GM12875 (cell line): ENCODE data around the gene CHCHD3.

Experiments used
- H3K4me3 ChIP-seq: one replicate; pipeline ENCODE4 v1.5.1; 2011; ENCODE audit warnings: low read depth, low read length, control low read depth
- TF ChIP-seq, protein P1 (sequence below): IDR thresholded peaks from 2 replicates; pipeline ENCODE4 v1.5.1; 2011; ENCODE audit warnings: low read depth, mild to moderate bottlenecking, control low read depth, inconsistent platforms, low read length, moderate library complexity, borderline replicate concordance; ENCODE audit not compliant: insufficient read depth

The CHCHD3 gene

DNA sequence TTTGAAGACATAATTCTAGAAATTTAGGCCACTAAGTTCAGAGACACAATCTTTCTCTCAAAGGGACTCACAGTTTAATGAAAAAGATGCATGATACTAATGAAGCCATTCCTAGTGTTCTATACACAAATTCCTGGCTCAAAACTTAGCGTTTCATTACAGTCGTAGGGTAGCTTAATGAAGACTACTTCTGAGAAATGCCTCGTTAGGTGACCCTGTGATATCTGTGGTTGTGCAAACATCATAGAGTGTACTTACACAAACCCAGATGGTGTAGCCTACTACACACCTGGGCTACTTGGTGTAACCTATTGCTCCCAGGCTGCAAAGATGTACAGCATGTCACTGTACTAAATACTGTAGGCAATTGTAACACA lies 488 bp upstream of the CHCHD3 start:
- H3K4me3 ChIP-seq: no peak overlapping the region
- TF ChIP-seq, protein P1, sequence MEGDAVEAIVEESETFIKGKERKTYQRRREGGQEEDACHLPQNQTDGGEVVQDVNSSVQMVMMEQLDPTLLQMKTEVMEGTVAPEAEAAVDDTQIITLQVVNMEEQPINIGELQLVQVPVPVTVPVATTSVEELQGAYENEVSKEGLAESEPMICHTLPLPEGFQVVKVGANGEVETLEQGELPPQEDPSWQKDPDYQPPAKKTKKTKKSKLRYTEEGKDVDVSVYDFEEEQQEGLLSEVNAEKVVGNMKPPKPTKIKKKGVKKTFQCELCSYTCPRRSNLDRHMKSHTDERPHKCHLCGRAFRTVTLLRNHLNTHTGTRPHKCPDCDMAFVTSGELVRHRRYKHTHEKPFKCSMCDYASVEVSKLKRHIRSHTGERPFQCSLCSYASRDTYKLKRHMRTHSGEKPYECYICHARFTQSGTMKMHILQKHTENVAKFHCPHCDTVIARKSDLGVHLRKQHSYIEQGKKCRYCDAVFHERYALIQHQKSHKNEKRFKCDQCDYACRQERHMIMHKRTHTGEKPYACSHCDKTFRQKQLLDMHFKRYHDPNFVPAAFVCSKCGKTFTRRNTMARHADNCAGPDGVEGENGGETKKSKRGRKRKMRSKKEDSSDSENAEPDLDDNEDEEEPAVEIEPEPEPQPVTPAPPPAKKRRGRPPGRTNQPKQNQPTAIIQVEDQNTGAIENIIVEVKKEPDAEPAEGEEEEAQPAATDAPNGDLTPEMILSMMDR: no peak

DNA sequence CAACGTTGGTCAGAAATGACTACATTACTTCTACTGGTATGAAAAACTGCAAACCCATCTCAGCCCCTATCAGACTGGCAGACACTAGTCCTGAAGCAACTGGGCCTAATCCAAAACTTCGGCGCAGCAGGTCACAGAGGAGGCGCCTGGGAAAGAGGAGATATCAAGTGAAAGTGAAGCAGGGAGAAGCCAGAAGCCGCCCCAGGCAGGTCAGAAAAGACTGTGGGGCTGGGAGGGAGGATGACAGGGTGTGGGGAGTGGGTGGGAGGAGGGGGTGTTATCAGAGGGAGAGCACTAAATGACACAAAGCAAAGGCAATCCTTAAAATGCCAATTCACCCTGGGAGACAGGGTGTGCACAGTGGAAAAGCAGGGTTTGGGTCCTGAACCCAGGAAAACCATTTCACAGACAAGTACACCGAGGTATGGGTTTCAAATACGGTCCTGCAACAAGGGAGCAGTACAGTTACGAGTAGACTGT lies 731 bp downstream of the CHCHD3 start:
- TF ChIP-seq, protein P1: no peak
- peak overlapping the region; percentile 95 for H3K4me3 ChIP-seq

DNA sequence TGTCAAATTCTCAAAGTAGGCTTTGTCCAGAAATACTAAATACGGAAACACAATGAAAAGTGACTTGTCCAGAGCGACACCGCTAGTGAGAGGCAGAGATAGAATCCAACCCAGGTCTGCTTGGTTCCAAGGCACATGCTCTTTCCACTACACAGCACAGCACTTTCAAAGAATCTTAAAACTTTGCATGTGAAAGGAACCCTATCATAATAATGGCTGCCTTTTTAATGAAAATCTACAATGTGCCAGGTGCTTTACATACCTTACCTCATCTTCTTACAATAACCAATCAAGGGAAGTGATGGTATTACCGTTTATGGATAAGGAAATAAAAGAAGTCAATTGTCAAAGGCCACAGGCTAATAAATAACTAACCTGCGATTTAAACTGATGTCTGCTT lies 2.6 kb downstream of the CHCHD3 start:
- H3K4me3 ChIP-seq: no peak overlapping the region

DNA sequence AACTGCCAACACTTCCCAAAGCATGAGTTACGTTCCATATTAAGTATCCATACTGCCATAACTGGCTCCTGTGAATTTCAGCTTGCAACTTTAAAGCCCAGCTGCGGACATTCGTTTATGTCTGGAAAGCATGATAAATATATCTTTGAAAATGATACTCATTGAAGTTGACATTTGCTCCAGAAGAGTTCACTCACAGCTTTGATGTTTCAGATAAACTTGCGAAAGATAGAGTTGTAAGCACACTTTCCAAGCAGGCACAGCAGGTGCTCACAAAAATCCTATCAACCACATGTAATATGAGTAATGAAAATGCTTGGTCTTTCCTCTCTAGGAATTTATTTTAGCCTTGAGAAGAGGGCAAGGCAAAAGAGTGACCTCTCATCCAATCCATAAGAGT lies 4.5 kb downstream of the CHCHD3 start:
- TF ChIP-seq, protein P1: no peak
- no peak overlapping the region for H3K4me3 ChIP-seq

More for the DNA sequence above, 2.6 kb downstream of the CHCHD3 start:
- TF ChIP-seq, protein P1: no peak

DNA sequence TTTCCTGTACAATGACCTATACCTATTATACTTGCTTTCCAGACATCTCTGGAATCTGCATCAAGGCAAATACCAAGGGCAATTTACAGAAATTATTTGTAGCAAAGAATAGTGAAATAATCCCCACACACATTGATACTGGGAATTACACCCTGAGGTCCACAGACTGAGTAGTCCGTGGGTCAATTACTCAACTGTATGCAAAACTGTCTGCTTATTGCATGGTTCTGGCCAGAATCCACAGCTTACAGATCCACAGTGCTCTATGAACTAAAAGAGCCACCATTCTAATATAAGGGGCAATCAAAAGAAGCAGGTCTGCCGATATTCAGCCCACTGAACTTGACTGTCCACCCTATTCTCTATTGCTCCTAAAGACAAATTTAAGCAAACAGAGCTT lies 5.7 kb downstream of the CHCHD3 start:
- H3K4me3 ChIP-seq: no peak overlapping the region
- TF ChIP-seq, protein P1: no peak

DNA sequence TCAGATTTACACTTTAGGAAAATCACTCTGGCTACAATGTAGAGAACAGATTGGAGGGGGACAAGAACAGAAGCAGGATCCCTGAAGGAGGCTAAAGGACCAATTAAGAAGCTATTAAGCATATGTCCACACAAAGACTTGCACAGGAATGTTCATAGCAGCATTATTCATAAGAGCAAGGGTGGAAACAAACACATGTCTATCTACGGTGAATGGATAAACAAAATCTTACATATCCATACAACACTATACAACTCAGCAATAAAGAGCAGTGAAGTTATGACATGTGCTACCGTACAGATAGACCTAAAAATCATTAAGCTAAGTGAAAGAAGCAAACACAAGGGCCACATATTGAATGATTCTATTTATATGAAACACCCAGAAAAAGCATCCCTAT lies 10.4 kb downstream of the CHCHD3 start:
- H3K4me3 ChIP-seq: no peak overlapping the region
- TF ChIP-seq, protein P1: no peak

DNA sequence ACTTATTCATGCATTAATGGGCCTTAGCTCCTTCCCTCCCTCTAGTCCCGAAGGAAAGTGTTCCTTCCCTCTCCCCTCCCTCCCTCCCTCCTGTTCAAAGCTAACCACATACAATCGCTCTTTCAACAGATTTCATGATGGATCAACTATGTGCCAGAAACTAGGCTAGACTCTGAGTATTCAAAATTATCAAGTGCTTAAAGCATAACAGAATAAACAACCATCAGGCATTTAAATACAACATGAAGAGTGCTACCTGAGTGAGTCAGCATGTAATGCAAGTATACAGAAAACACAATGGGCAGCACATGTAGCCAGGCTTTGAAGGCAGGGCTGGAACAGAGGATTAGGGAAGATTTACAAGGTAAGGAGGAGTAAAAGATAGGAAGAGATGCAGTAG lies 11.3 kb downstream of the CHCHD3 start:
- TF ChIP-seq, protein P1: no peak
- no peak overlapping the region for H3K4me3 ChIP-seq
